ENCODE data around the gene TAF9B. TPM values are rescaled to one million over a fixed set of nuclear protein-coding genes. Genes with fewer than 3 reads are reported as not detected.

The TAF9B gene
- total RNA-seq, 1 experiment from 2014 or later = 20.2 TPM

- TF ChIP-seq HMGXB4 (CRISPR knock-in tag; IDR thresholded peaks at IDR 0.05) = no peak
- no peak for TF ChIP-seq TP53 (CRISPR knock-in tag; IDR thresholded peaks at IDR 0.05)
- no peak for TF ChIP-seq SMAD3 (CRISPR knock-in tag; IDR thresholded peaks at IDR 0.05; ENCODE audit: borderline replicate concordance)
- TF ChIP-seq CREM (CRISPR knock-in tag; IDR thresholded peaks at IDR 0.05) = no peak
These were observed 15.1 kb downstream of the TAF9B start (continued) for GRCh38 chrX:78124307-78124706.

GRCh38 chrX:78123190-78123589 is 16.3 kb downstream of the TAF9B start:
- H3K36me3 Mint-ChIP-seq = peaks cover 85% of the 10 kb centered on the region
- no peak overlapping the region for H3K27ac Mint-ChIP-seq
- CTCF ChIA-PET = no interaction called here
- no peaks in the 10 kb centered on the region for H3K27me3 Mint-ChIP-seq (ENCODE audit: low read depth)
- no peak for TF ChIP-seq SMAD3 (CRISPR knock-in tag; IDR thresholded peaks at IDR 0.05; ENCODE audit: borderline replicate concordance)
- TF ChIP-seq CTCF (IDR thresholded peaks at IDR 0.05) = no peak
- TF ChIP-seq ZNF396 (CRISPR knock-in tag; IDR thresholded peaks at IDR 0.05; ENCODE audit: borderline replicate concordance) = no peak
- TF ChIP-seq PRDM15 (CRISPR knock-in tag; IDR thresholded peaks at IDR 0.05) = no peak
- TF ChIP-seq ZNF317 (CRISPR knock-in tag; IDR thresholded peaks at IDR 0.05; ENCODE audit: borderline replicate concordance, low read depth) = no peak
- TF ChIP-seq NR1H2 (CRISPR knock-in tag; IDR thresholded peaks at IDR 0.05) = no peak
- TF ChIP-seq ZNF138 (CRISPR knock-in tag; conservative IDR thresholded peaks at IDR 0.05) = no peak
- TF ChIP-seq ZNF512 (CRISPR knock-in tag; IDR thresholded peaks at IDR 0.05; ENCODE audit: borderline replicate concordance) = no peak
- no peak for TF ChIP-seq TCF7 (CRISPR knock-in tag; IDR thresholded peaks at IDR 0.05; ENCODE audit: low read depth)
- TF ChIP-seq NFATC4 (CRISPR knock-in tag; IDR thresholded peaks at IDR 0.05) = no peak
- TF ChIP-seq KAT7 (CRISPR knock-in tag; IDR thresholded peaks at IDR 0.05; ENCODE audit: borderline replicate concordance) = no peak
- no peak for TF ChIP-seq HMGXB4 (CRISPR knock-in tag; IDR thresholded peaks at IDR 0.05)
- no peak for TF ChIP-seq AR (CRISPR knock-in tag; IDR thresholded peaks at IDR 0.05)
- no peak for DNase-seq (ENCODE audit: low spot score)
- POLR2A ChIA-PET = no interaction called here
- no peak for ATAC-seq
- no peaks in the 10 kb centered on the region for H3K9me3 Mint-ChIP-seq
- H3K4me3 Mint-ChIP-seq = no peak overlapping the region
- H3K4me1 Mint-ChIP-seq = peaks cover 6% of the 10 kb centered on the region

Data from WTC11 (cell line).